ENCODE data around the gene ZFX. TPM values are rescaled to one million over a fixed set of nuclear protein-coding genes. Genes with fewer than 3 reads are reported as not detected.

Gene ZFX
- total and polyA plus RNA-seq, 3 donors from 2014 or later, result 10.8 to 45.1 (median 38.5) TPM

DNA sequence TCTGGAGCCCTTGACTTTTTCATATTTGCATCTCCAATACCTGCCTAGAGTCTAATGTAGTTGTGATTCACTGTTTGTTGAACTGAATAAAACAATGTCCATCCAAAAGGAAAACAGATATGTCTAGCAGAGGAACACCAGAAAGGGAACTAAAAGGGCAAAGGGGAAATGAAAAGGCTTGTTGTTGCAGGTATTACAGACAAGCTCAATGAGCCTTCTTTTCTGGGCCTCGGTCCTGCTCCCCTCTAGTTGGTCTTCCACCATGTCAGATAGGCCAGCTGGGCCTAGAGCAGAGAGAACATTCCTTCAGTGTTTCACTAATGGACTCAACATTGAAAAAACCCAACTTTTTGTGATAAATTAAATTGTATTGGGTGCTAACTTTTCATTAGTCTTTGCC, 55.4 kb downstream of the ZFX start:
- TF ChIP-seq POLR2A (IDR thresholded peaks at IDR 0.05), result no peak
- TF ChIP-seq, protein P1, sequence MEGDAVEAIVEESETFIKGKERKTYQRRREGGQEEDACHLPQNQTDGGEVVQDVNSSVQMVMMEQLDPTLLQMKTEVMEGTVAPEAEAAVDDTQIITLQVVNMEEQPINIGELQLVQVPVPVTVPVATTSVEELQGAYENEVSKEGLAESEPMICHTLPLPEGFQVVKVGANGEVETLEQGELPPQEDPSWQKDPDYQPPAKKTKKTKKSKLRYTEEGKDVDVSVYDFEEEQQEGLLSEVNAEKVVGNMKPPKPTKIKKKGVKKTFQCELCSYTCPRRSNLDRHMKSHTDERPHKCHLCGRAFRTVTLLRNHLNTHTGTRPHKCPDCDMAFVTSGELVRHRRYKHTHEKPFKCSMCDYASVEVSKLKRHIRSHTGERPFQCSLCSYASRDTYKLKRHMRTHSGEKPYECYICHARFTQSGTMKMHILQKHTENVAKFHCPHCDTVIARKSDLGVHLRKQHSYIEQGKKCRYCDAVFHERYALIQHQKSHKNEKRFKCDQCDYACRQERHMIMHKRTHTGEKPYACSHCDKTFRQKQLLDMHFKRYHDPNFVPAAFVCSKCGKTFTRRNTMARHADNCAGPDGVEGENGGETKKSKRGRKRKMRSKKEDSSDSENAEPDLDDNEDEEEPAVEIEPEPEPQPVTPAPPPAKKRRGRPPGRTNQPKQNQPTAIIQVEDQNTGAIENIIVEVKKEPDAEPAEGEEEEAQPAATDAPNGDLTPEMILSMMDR (IDR thresholded peaks at IDR 0.05), result no peak

DNA sequence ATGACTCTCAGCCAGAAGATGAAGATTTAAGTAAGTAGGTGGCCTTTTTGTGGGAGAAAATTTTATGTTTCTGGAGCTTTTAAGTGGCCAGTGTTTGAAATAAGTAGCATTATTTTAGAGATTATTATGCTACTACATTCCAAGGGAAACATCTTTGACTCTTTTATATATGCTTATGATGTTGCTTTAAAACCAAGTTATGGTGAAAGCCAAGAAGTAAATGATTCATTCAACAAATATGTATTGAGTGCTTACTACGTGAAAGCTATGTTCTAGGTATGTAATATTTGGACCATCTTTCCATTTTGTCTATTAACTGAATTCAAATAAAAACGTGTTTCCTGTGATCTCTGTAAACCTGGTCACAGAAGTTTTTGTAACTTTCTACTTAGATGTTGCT, 58.3 kb downstream of the ZFX start:
- H3K27me3 ChIP-seq, result no peaks in the 10 kb centered on the region
- 57 to 69% methylated on average over 2 of the region's 2 CpGs for WGBS, 2 donors
- H3K9me3 ChIP-seq, result no peaks in the 10 kb centered on the region
- H3K4me1 ChIP-seq, result no peaks in the 10 kb centered on the region
- no peak overlapping the region for H3K27ac ChIP-seq
- H3K36me3 ChIP-seq (ENCODE audit: low read depth, missing control alignments), result no peaks in the 10 kb centered on the region
- H3K4me3 ChIP-seq, result no peak overlapping the region
- DNase-seq, result no peak
- intact Hi-C loops (cut with DNase I; ENCODE audit: low total_unique reads), result no loop called here
- TF ChIP-seq, protein P1 (IDR thresholded peaks at IDR 0.05), result no peak
- no peak for TF ChIP-seq POLR2A (IDR thresholded peaks at IDR 0.05)

More for the DNA sequence above, 55.4 kb downstream of the ZFX start:
- Histone ChIP-seq H3K4me1 (no peaks in the 10 kb centered on the region), H3K9me3 (no peaks in the 10 kb centered on the region), H3K4me3 (no peak overlapping the region), H3K27ac (no peak overlapping the region), H3K36me3 (ENCODE audit: low read depth, missing control alignments) (no peaks in the 10 kb centered on the region), H3K27me3 (no peaks in the 10 kb centered on the region)
- intact Hi-C loops (cut with DNase I; ENCODE audit: low total_unique reads), result no loop called here
- no peak for DNase-seq
- 79 to 94% methylated on average over 1 of the region's 1 CpG for WGBS, 2 donors

DNA sequence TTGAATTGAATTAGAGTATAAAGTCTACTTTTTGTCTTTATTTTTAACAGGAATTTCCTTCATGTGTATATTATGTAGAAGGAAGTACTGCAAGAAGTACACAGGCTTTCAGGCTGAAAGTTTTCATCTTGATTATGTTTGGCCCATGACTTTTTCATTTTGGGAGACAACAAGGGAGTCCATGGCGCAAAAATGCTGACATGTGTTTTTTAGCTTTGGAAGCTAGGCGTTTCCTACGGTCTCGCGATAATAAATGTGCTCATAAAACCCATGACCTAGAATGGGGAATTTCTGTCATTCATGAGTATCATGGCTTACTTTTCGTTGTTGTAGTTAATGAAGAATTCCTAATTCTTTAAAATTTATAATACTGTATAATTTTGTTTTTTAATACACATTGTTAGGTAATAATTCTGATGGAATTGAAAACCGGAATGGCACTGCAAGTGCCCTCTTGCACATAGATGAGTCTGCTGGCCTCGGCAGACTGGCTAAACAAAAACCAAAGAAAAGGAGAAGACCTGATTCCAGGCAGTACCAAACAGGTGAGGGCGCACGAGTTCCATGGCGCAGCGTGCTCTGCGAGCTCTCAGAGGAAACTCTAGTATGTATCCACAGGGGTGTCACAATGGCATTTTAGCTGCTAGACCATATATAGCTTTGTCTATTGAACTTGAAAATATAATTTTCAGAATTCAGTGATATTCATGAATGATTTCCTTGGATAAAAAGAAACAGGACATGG, 59.1 kb downstream of the ZFX start:
- no peaks in the 10 kb centered on the region for H3K4me1 ChIP-seq
- H3K27me3 ChIP-seq, result no peaks in the 10 kb centered on the region
- H3K4me3 ChIP-seq, result no peak overlapping the region
- WGBS, 2 donors, result 89 to 93% methylated on average over 13 of the region's 13 CpGs
- TF ChIP-seq POLR2A (IDR thresholded peaks at IDR 0.05), result no peak
- TF ChIP-seq, protein P1 (IDR thresholded peaks at IDR 0.05), result no peak
- no peak for DNase-seq
- intact Hi-C loops (cut with DNase I; ENCODE audit: low total_unique reads), result no loop called here
- no peaks in the 10 kb centered on the region for H3K36me3 ChIP-seq (ENCODE audit: low read depth, missing control alignments)
- no peak overlapping the region for H3K27ac ChIP-seq
- no peaks in the 10 kb centered on the region for H3K9me3 ChIP-seq

DNA sequence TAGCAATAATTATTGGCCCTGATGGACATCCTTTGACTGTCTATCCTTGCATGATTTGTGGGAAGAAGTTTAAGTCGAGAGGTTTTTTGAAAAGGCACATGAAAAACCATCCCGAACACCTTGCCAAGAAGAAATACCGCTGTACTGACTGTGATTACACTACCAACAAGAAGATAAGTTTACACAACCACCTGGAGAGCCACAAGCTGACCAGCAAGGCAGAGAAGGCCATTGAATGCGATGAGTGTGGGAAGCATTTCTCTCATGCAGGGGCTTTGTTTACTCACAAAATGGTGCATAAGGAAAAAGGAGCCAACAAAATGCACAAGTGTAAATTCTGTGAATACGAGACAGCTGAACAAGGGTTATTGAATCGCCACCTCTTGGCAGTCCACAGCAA, 60.7 kb downstream of the ZFX start:
- no peaks in the 10 kb centered on the region for H3K4me1 ChIP-seq
- no peak overlapping the region for H3K4me3 ChIP-seq
- H3K27ac ChIP-seq, result no peak overlapping the region
- no peak for TF ChIP-seq POLR2A (IDR thresholded peaks at IDR 0.05)
- TF ChIP-seq, protein P1 (IDR thresholded peaks at IDR 0.05), result no peak
- H3K36me3 ChIP-seq (ENCODE audit: low read depth, missing control alignments), result no peaks in the 10 kb centered on the region
- no peaks in the 10 kb centered on the region for H3K9me3 ChIP-seq
- WGBS, 2 donors, result 93 to 96% methylated on average over 6 of the region's 6 CpGs
- no peak for DNase-seq
- intact Hi-C loops (cut with DNase I; ENCODE audit: low total_unique reads), result no loop called here
- no peaks in the 10 kb centered on the region for H3K27me3 ChIP-seq

DNA sequence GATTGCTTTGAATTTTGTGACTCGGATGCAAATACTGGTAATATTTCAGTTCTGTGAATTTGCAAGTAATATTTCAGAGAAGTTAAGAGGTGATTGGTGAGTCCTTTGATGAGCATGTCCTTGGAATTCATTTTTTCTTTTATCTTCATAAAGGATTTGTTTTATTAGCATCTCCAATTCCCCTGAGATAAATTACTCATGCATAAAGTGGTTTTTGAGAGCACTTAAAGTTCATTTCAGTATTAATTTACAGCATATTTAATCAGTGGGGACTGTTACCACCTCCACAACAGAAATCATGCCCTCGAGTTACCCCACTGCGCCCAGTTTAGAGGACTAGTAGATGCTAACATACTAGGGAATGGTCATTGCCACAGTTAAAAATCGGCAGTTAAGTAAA, 65.0 kb downstream of the ZFX start:
- no peaks in the 10 kb centered on the region for H3K4me1 ChIP-seq
- no peak for DNase-seq
- H3K9me3 ChIP-seq, result no peaks in the 10 kb centered on the region
- 92 to 93% methylated on average over 3 to 4 of the region's 4 CpGs for WGBS, 2 donors
- no peaks in the 10 kb centered on the region for H3K36me3 ChIP-seq (ENCODE audit: low read depth, missing control alignments)
- no peaks in the 10 kb centered on the region for H3K27me3 ChIP-seq
- intact Hi-C loops (cut with DNase I; ENCODE audit: low total_unique reads), result no loop called here
- H3K27ac ChIP-seq, result no peak overlapping the region
- TF ChIP-seq, protein P1 (IDR thresholded peaks at IDR 0.05), result no peak
- TF ChIP-seq POLR2A (IDR thresholded peaks at IDR 0.05), result no peak
- no peak overlapping the region for H3K4me3 ChIP-seq

Data from testis (tissue), 3 donors.